K562 (cell line): ENCODE measurements around the gene SUFU. TPM values are rescaled to one million over a fixed set of nuclear protein-coding genes. Genes with fewer than 3 reads are reported as not detected.
A peak's percentile ranks its signal among the peaks of the same experiment; 100 is the strongest.

Experiments used
- AFF4 ChIP-seq: sonication (generic); formaldehyde crosslinking; IDR thresholded peaks from 2 replicates; pipeline ENCODE4 v1.8.0; 2023; ENCODE audit warnings: mild to moderate bottlenecking, missing genetic modification reagents
- E2F1 ChIP-seq: sonication (generic); formaldehyde crosslinking; IDR thresholded peaks from 2 replicates; pipeline ENCODE4 v1.8.1; 2023; ENCODE audit warnings: mild to moderate bottlenecking, missing genetic modification reagents, moderate library complexity
- FOXJ2 ChIP-seq: fragments of 200-800 bp; sonication (Bioruptor generic); IDR thresholded peaks from 2 replicates; pipeline ENCODE4 v1.6.1; 2016; ENCODE audit warnings: missing genetic modification characterization, missing compliant biosample characterization
- HBP1 ChIP-seq: fragments of 450-650 bp; formaldehyde crosslinking; IDR thresholded peaks from 2 replicates; pipeline ENCODE4 v1.4.0; 2022; ENCODE audit warnings: missing genetic modification characterization
- POLR3A ChIP-seq: IDR thresholded peaks from 2 replicates; pipeline ENCODE4 v1.6.1; 2011; ENCODE audit warnings: borderline replicate concordance, mild to moderate bottlenecking, moderate library complexity; ENCODE audit not compliant: insufficient read length, insufficient read depth; ENCODE audit errors: extremely low read depth
- THRAP3 ChIP-seq: fragments of 450-650 bp; IDR thresholded peaks from 2 replicates; pipeline ENCODE4 v1.6.1; 2016; ENCODE audit warnings: mild to moderate bottlenecking, inconsistent platforms, borderline replicate concordance
- ZBTB40 ChIP-seq, 2 experiments: fragments of 450-650 bp in 1 of 2; sonication (generic) in 1 of 2; formaldehyde crosslinking in 1 of 2; IDR thresholded peaks; 2 replicates each; pipeline versions ENCODE4 v1.7.1 to v1.9.0; 2016 to 2022; ENCODE audit warnings: inconsistent platforms in 1 of 2, mild to moderate bottlenecking in 1 of 2, missing genetic modification reagents in 1 of 2
- ZNF197 ChIP-seq: fragments of 200-800 bp; sonication (Bioruptor generic); IDR thresholded peaks from 2 replicates; pipeline ENCODE4 v1.6.1; 2016; ENCODE audit warnings: low read depth, missing genetic modification characterization, missing compliant biosample characterization
- ZNF717 ChIP-seq: fragments of 250-450 bp; sonication (Bioruptor Pico); IDR thresholded peaks from 2 replicates; pipeline ENCODE4 v1.5.0; 2021
- polyA plus RNA-seq, 8 experiments: library from polyadenylated mRNA; depleted of rRNA in 4 of 8; stranded (reverse) in 5 of 8; unstranded in 3 of 8; fragments of >200 nt; fragmentation: Nextera tagmentation in 2 of 8; fragmentation: Illumina TruSeq in 1 of 8; extraction: Ambion mirVana in 2 of 8; extraction: Trizol in 1 of 8; gene quantifications; 2 replicates each; pipeline versions ENCODE4 v1.2.1 to v1.2.3, GENCODE V29; 2011 to 2014; ENCODE audit warnings: inconsistent platforms in 1 of 8, missing spikeins in 1 of 8
- total RNA-seq, 7 experiments: library from RNA; depleted of rRNA in 6 of 7; stranded (reverse); fragments of >200 nt in 6 of 7; fragmentation: Illumina TruSeq in 2 of 7; extraction: Trizol in 2 of 7; gene quantifications; 2 replicates each; pipeline versions ENCODE4 v1.2.1 to v1.2.3, GENCODE V29; 2011 to 2021; ENCODE audit warnings: low replicate concordance in 1 of 7

The SUFU gene
- total and polyA plus RNA-seq, 9 of the 15 experiments (the other 6 are each of a cell fraction or from before 2014, with no cell fraction given): 0.59 to 6.3 (median 0.82) TPM

GRCh38 chr10:102502337-102503151 lies 1.2 kb upstream of the SUFU start, which contains the start of gene ACTR1A (continued):
- TF ChIP-seq ZBTB40 (IDR thresholded peaks at IDR 0.05) (peak; percentile 49), ZBTB40 (CRISPR knock-in tag; IDR thresholded peaks at IDR 0.05) (no peak), HBP1 (0 out of 2 replicates have a peak, but pooled peaks have one; percentile 5), AFF4 (no peak), POLR3A (no peak), ZNF197 (CRISPR knock-in tag) (0 out of 2 replicates have a peak, but pooled peaks have one; percentile 75), E2F1 (CRISPR knock-in tag) (no peak), THRAP3 (no peak), ZNF717 (CRISPR knock-in tag) (no peak), FOXJ2 (tag) (no peak)
